ENCODE measurements around the gene CD59. TPM values are rescaled to one million over a fixed set of nuclear protein-coding genes. Genes with fewer than 3 reads are reported as not detected.

CD59 gene
- total and polyA plus RNA-seq, 2 of the 4 experiments (the other 2 are of a cell fraction): 765 to 1,140 TPM

DNA sequence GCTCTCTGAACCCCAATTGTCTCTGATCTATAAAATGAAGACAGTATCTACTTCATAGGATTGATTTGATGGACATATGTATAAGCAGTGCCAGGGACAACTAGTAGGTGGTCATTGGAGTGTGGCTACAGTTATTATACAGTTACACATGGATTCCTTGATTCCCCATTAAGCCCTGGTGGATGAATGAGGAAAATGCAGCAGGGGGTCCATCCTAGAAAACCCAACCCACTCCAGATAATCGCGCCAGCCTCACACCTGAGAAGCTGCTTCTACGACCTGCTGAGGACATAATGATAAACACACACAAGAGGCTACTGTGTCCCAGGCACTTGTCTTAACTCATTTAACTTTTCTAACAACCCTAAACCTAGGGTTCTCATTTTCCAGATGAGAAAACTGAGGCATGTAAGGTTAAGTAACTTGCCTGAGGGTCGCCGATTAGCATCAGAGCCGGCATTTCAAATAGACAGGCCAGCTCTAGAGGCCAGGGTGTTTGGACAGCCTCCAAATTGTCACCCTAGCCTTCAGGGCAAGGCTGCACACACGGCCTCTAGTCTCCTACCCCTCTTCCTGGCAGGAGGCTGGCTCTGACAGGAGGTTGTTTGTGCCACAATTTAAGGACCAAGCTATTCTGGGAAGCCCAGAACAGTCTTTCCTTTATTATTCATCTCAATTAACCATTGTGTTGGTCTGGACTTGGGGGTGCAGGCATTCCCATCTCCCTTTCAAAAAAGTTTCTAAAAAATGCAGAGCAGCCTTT, 31.8 kb downstream of the CD59 start:
- Histone ChIP-seq H3K27me3 (ENCODE audit: control insufficient read depth, insufficient read depth, low read length) (no peaks in the 10 kb centered on the region), H3K18ac (ENCODE audit: low read depth, low read length) (no peak overlapping the region), H2AK9ac (replicated peaks; ENCODE audit: low read depth, low read length, poor library complexity) (peak overlapping the region; percentile 26), H4K5ac (ENCODE audit: low read depth, low read length) (no peak overlapping the region), H2BK15ac (ENCODE audit: low read depth, low read length) (no peak overlapping the region), H4K8ac (ENCODE audit: low read depth in 2 of 2, low read length in 2 of 2) (peak overlapping the region in 1 of 2 experiments; percentile 20; a peak in 1 of 4 replicates), H2BK20ac (ENCODE audit: low read depth, low read length) (no peak overlapping the region), H3K79me1 (ENCODE audit: low read depth in 1 of 2, low read length in 2 of 2) (peaks cover 30 to 73% of the 10 kb centered on the region in 2 experiments; a peak in 3 of 4 replicates), H2AFZ (replicated peaks; ENCODE audit: low read length, poor library complexity) (no peak overlapping the region), H3K4me3 (ENCODE audit: insufficient read depth, low read depth, low read length) (no peak overlapping the region), H3K4me1 (ENCODE audit: control insufficient read depth, insufficient read depth, low read length) (peaks cover 27% of the 10 kb centered on the region), H4K20me1 (ENCODE audit: insufficient read depth, low read length) (peaks cover 11% of the 10 kb centered on the region), H3K9me1 (ENCODE audit: insufficient read depth, low read length) (peaks cover 41% of the 10 kb centered on the region), H3K4ac (ENCODE audit: low read depth, low read length) (peak overlapping the region; percentile 43; the same call in 1 of the 2 replicates), H2BK5ac (ENCODE audit: low read depth, low read length, poor library complexity, severe bottlenecking) (no peak overlapping the region), H3K23ac (ENCODE audit: low read depth, low read length) (no peak overlapping the region), H3K9me3 (ENCODE audit: control insufficient read depth, insufficient read depth, low read length) (no peaks in the 10 kb centered on the region), H2BK120ac (ENCODE audit: low read depth, low read length) (no peak overlapping the region), H3K36me3 (ENCODE audit: control insufficient read depth, insufficient read depth, low read length) (peaks cover 15% of the 10 kb centered on the region), H3K4me2 (ENCODE audit: low read depth, low read length) (no peak overlapping the region), H3K14ac (replicated peaks; ENCODE audit: low read depth, low read length) (peak overlapping the region; percentile 39; the same call in 1 of the 2 replicates), H3K27ac (ENCODE audit: insufficient read depth, low read length) (no peak overlapping the region), H3K9ac (ENCODE audit: low read depth, low read length) (no peak overlapping the region), H3K56ac (ENCODE audit: extremely low read depth, insufficient read depth, low read length) (no peak overlapping the region), H4K91ac (ENCODE audit: insufficient read depth, low read depth, low read length) (no peak overlapping the region), H2AK5ac (ENCODE audit: low read depth, low read length) (peak overlapping the region; percentile 48; the same call in 1 of the 2 replicates)
- CTCF ChIA-PET: no interaction called here
- in situ Hi-C loops (cut with MboI; ENCODE audit: low sequenced_read_pairs): no loop called here
- WGBS, 2 experiments (ENCODE audit: extremely low coverage in 2 of 2, insufficient read length in 1 of 2): 51% methylated on average over 3 of the region's 7 CpGs; no CpG with 5 or more reads in 1 of the 2 experiments
- ATAC-seq (ENCODE audit: low read depth): no peak
- no peak for TF ChIP-seq SMC3 (IDR thresholded peaks at IDR 0.05; ENCODE audit: low read depth, low read length)
- TF ChIP-seq, protein P1, sequence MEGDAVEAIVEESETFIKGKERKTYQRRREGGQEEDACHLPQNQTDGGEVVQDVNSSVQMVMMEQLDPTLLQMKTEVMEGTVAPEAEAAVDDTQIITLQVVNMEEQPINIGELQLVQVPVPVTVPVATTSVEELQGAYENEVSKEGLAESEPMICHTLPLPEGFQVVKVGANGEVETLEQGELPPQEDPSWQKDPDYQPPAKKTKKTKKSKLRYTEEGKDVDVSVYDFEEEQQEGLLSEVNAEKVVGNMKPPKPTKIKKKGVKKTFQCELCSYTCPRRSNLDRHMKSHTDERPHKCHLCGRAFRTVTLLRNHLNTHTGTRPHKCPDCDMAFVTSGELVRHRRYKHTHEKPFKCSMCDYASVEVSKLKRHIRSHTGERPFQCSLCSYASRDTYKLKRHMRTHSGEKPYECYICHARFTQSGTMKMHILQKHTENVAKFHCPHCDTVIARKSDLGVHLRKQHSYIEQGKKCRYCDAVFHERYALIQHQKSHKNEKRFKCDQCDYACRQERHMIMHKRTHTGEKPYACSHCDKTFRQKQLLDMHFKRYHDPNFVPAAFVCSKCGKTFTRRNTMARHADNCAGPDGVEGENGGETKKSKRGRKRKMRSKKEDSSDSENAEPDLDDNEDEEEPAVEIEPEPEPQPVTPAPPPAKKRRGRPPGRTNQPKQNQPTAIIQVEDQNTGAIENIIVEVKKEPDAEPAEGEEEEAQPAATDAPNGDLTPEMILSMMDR (conservative IDR thresholded peaks at IDR 0.05; ENCODE audit: low read depth, low read length): 0 out of 2 replicates have a peak, but pooled peaks have one; percentile 7
- dilution Hi-C loops (cut with HindIII; ENCODE audit: low sequenced_read_pairs, unreplicated experiment): no loop called here
- intact Hi-C loops (cut with micrococcal nuclease): no loop called here
- DNase-seq: no peak
- POLR2A ChIA-PET (ENCODE audit: unreplicated experiment): no interaction called here
- no TSS peak for BruUV-seq (replicated peaks)
